ENCODE results near the gene CALML3.

GRCh38 chr10:5575144-5575481 lies 50.4 kb downstream of the CALML3 start:
- TF ChIP-seq CTCF (IDR thresholded peaks at IDR 0.05 in 8 of 11, conservative IDR thresholded peaks at IDR 0.05 in 3 of 11) (no peak), POLR2AphosphoS5 (IDR thresholded peaks at IDR 0.05) (no peak), POLR2A (IDR thresholded peaks at IDR 0.05) (no peak)

Data from spleen (tissue), 7 donors.